ENCODE measurements around the gene STK32C. TPM values are rescaled to one million over a fixed set of nuclear protein-coding genes. Genes with fewer than 3 reads are reported as not detected.

The STK32C gene
- total RNA-seq, 2 donors from 2014 or later, result 0.78 to 4.0 TPM

- H3K27ac ChIP-seq, result no peak overlapping the region
- H3K4me3 ChIP-seq, result no peak overlapping the region
- no peaks in the 10 kb centered on the region for H3K9me3 ChIP-seq
- H3K36me3 ChIP-seq (replicated peaks in 1 of 2; ENCODE audit: insufficient read depth in 1 of 2, low read depth in 2 of 2), result no peaks in the 10 kb centered on the region
- no peaks in the 10 kb centered on the region for H3K27me3 ChIP-seq
- DNase-seq (no peak), ATAC-seq (no peak)
- intact Hi-C loops (cut with DNase I), result no loop called here
- TF ChIP-seq POLR2A (IDR thresholded peaks at IDR 0.05), result no peak
- TF ChIP-seq, protein P1, sequence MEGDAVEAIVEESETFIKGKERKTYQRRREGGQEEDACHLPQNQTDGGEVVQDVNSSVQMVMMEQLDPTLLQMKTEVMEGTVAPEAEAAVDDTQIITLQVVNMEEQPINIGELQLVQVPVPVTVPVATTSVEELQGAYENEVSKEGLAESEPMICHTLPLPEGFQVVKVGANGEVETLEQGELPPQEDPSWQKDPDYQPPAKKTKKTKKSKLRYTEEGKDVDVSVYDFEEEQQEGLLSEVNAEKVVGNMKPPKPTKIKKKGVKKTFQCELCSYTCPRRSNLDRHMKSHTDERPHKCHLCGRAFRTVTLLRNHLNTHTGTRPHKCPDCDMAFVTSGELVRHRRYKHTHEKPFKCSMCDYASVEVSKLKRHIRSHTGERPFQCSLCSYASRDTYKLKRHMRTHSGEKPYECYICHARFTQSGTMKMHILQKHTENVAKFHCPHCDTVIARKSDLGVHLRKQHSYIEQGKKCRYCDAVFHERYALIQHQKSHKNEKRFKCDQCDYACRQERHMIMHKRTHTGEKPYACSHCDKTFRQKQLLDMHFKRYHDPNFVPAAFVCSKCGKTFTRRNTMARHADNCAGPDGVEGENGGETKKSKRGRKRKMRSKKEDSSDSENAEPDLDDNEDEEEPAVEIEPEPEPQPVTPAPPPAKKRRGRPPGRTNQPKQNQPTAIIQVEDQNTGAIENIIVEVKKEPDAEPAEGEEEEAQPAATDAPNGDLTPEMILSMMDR (IDR thresholded peaks at IDR 0.05), result no peak
- 82 to 90% methylated on average over 12 to 15 of the region's 23 CpGs for WGBS, 2 donors
- H3K4me1 ChIP-seq, result no peaks in the 10 kb centered on the region
Measured at GRCh38 chr10:132258423-132258822, 49.3 kb downstream of the STK32C start.

DNA sequence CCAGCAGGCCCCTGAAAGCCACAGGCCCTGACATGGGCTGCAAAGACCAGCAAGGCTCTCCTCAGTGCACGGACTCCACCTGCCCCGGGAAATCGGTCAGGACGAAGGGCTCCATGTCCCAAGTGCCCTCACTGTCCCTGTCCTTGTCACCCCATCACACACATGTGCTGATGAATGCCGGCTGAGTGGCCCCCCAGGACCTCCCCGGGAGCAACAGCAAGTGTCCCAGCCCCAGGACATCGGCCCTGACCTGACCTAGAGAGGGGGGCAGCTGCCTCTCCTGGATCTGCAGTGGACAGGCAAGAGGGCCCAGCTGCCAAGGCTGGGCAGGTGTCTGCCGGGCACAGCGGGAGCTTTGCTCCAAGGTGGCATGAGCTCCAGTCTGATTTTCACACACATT lies 49.8 kb downstream of the STK32C start:
- TF ChIP-seq, protein P1 (IDR thresholded peaks at IDR 0.05), result no peak
- TF ChIP-seq POLR2A (IDR thresholded peaks at IDR 0.05), result no peak
- intact Hi-C loops (cut with DNase I), result no loop called here

DNA sequence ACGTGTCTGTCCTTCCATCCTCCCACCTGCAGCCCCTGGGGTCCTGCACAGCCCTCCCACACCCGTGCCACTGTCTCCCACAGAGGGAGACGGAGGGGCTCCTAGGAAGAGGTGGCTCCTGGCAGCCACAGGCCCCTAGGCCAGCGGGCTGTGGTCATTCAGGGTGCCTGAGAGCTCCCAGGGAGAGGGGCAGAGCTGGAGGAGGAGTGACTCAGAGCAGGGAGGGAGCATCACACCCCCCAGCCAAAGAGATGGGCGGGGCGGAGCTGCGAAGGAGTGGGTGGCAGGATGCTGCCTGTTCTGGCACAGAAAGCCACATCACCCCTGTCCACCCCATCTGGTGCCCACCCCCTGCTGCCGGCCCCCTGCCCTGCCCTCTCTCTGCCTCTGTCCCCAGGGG lies 50.5 kb downstream of the STK32C start:
- no peak for TF ChIP-seq POLR2A (IDR thresholded peaks at IDR 0.05)
- TF ChIP-seq, protein P1 (IDR thresholded peaks at IDR 0.05), result no peak
- Histone ChIP-seq H3K27ac (no peak overlapping the region), H3K27me3 (no peaks in the 10 kb centered on the region), H3K4me3 (no peak overlapping the region), H3K36me3 (replicated peaks in 1 of 2; ENCODE audit: insufficient read depth in 1 of 2, low read depth in 2 of 2) (no peaks in the 10 kb centered on the region), H3K4me1 (no peaks in the 10 kb centered on the region), H3K9me3 (no peaks in the 10 kb centered on the region)
- no peak for DNase-seq
- intact Hi-C loops (cut with DNase I), result no loop called here
- WGBS, 2 donors, result 71 to 89% methylated on average over 7 to 8 of the region's 8 CpGs
- no peak for ATAC-seq

More for the DNA sequence above, 49.8 kb downstream of the STK32C start:
- 81 to 82% methylated on average over 8 to 9 of the region's 9 CpGs for WGBS, 2 donors
- Histone ChIP-seq H3K4me3 (no peak overlapping the region), H3K9me3 (no peaks in the 10 kb centered on the region), H3K4me1 (no peaks in the 10 kb centered on the region), H3K36me3 (replicated peaks in 1 of 2; ENCODE audit: insufficient read depth in 1 of 2, low read depth in 2 of 2) (no peaks in the 10 kb centered on the region), H3K27me3 (no peaks in the 10 kb centered on the region), H3K27ac (no peak overlapping the region)
- no peak for DNase-seq
- no peak for ATAC-seq

DNA sequence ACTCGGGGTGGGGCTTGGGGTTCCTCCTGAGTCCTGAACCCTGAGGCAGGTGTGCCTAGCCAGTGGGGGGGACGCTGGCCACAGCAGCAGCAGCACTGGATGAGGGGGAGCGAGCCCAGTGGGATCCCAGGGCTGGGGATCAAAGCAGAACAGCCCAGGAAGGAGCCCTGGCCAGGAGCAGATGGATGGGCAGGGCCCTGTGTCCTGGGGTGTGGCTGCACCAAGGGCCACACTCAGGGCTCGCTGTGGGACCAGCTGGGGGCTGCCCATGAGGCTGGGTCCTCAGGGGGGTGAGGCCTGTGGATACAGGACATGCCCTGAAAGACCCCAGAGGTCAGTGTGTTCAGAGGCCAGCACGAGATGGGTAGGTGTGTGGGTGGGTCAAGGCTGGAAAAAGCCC lies 50.9 kb downstream of the STK32C start:
- 46 to 62% methylated on average over 2 to 4 of the region's 5 CpGs for WGBS, 2 donors
- ATAC-seq, result no peak
- no peaks in the 10 kb centered on the region for H3K4me1 ChIP-seq
- no peaks in the 10 kb centered on the region for H3K36me3 ChIP-seq (replicated peaks in 1 of 2; ENCODE audit: insufficient read depth in 1 of 2, low read depth in 2 of 2)
- no peak for DNase-seq
- H3K4me3 ChIP-seq, result no peak overlapping the region
- intact Hi-C loops (cut with DNase I), result no loop called here
- no peaks in the 10 kb centered on the region for H3K9me3 ChIP-seq
- H3K27ac ChIP-seq, result no peak overlapping the region
- H3K27me3 ChIP-seq, result no peaks in the 10 kb centered on the region
- TF ChIP-seq, protein P1 (IDR thresholded peaks at IDR 0.05), result no peak
- TF ChIP-seq POLR2A (IDR thresholded peaks at IDR 0.05), result no peak

GRCh38 chr10:132255489-132256344 lies 52.0 kb downstream of the STK32C start:
- TF ChIP-seq POLR2A (IDR thresholded peaks at IDR 0.05), result no peak
- TF ChIP-seq, protein P1 (IDR thresholded peaks at IDR 0.05), result no peak
- intact Hi-C loops (cut with DNase I), result no loop called here
- DNase-seq (no peak), ATAC-seq (no peak)
- Histone ChIP-seq H3K4me1 (no peaks in the 10 kb centered on the region), H3K36me3 (replicated peaks in 1 of 2; ENCODE audit: insufficient read depth in 1 of 2, low read depth in 2 of 2) (no peaks in the 10 kb centered on the region), H3K27me3 (no peaks in the 10 kb centered on the region), H3K9me3 (no peaks in the 10 kb centered on the region), H3K27ac (no peak overlapping the region), H3K4me3 (no peak overlapping the region)
- 69 to 74% methylated on average over 9 to 23 of the region's 23 CpGs for WGBS, 2 donors

Measured in body of pancreas (tissue), 4 donors.